Measurements from ENCODE around the gene FAM136A.

The FAM136A gene

GRCh38 chr2:70301344-70302194, at the start of gene FAM136A:
Gene FAM136A, minus strand, starts transcription at chr2:70302067. Its CDS starts 56 bp downstream, at chr2:70302011.
- H3K36me3 ChIP-seq (ENCODE audit: insufficient read depth, low read length): peaks cover 7% of the 10 kb centered on the region; the same call in 1 of the 2 replicates
- H3K9ac ChIP-seq (ENCODE audit: low read depth, low read length): peak within 1 kb of the TSS; percentile 86
- H3K4me1 ChIP-seq (ENCODE audit: insufficient read depth, low read length): 0 out of 2 replicates have a peak, but pooled peaks cover 7% of the 10 kb centered on the region
- no peaks in the 10 kb centered on the region for H3K9me3 ChIP-seq (ENCODE audit: control insufficient read depth, insufficient read depth, low read length)

- H3K4me1 ChIP-seq (ENCODE audit: insufficient read depth, low read length): no peaks in the 10 kb centered on the region
Measured at GRCh38 chr2:70349921-70350685, 48.2 kb upstream of the FAM136A start.

GRCh38 chr2:70347831-70348230, 46.0 kb upstream of the FAM136A start:
- no peak overlapping the region for H3K9ac ChIP-seq (ENCODE audit: low read depth, low read length)
- H3K9me3 ChIP-seq (ENCODE audit: control insufficient read depth, insufficient read depth, low read length): no peaks in the 10 kb centered on the region
- no peaks in the 10 kb centered on the region for H3K4me1 ChIP-seq (ENCODE audit: insufficient read depth, low read length)
- no peaks in the 10 kb centered on the region for H3K36me3 ChIP-seq (ENCODE audit: insufficient read depth, low read length)

More at GRCh38 chr2:70349921-70350685, 48.2 kb upstream of the FAM136A start:
- Histone ChIP-seq H3K36me3 (ENCODE audit: insufficient read depth, low read length) (no peaks in the 10 kb centered on the region), H3K9ac (ENCODE audit: low read depth, low read length) (no peak overlapping the region), H3K9me3 (ENCODE audit: control insufficient read depth, insufficient read depth, low read length) (no peaks in the 10 kb centered on the region)

- no peaks in the 10 kb centered on the region for H3K9me3 ChIP-seq (ENCODE audit: control insufficient read depth, insufficient read depth, low read length)
- no peaks in the 10 kb centered on the region for H3K4me1 ChIP-seq (ENCODE audit: insufficient read depth, low read length)
- H3K36me3 ChIP-seq (ENCODE audit: insufficient read depth, low read length): no peaks in the 10 kb centered on the region
- H3K9ac ChIP-seq (ENCODE audit: low read depth, low read length): no peak overlapping the region
Measured at GRCh38 chr2:70344195-70344594, 42.3 kb upstream of the FAM136A start.

- Histone ChIP-seq H3K36me3 (ENCODE audit: insufficient read depth, low read length) (no peaks in the 10 kb centered on the region), H3K4me1 (ENCODE audit: insufficient read depth, low read length) (no peaks in the 10 kb centered on the region), H3K9ac (ENCODE audit: low read depth, low read length) (no peak overlapping the region)
Measured at GRCh38 chr2:70341477-70341765, 39.6 kb upstream of the FAM136A start.

GRCh38 chr2:70340761-70341476, 39.1 kb upstream of the FAM136A start:
- no peaks in the 10 kb centered on the region for H3K36me3 ChIP-seq (ENCODE audit: insufficient read depth, low read length)
- no peak overlapping the region for H3K9ac ChIP-seq (ENCODE audit: low read depth, low read length)
- H3K4me1 ChIP-seq (ENCODE audit: insufficient read depth, low read length): no peaks in the 10 kb centered on the region
- no peaks in the 10 kb centered on the region for H3K9me3 ChIP-seq (ENCODE audit: control insufficient read depth, insufficient read depth, low read length)

More at GRCh38 chr2:70341477-70341765, 39.6 kb upstream of the FAM136A start:
- H3K9me3 ChIP-seq (ENCODE audit: control insufficient read depth, insufficient read depth, low read length): no peaks in the 10 kb centered on the region

- no peak overlapping the region for H3K9ac ChIP-seq (ENCODE audit: low read depth, low read length)
- H3K4me1 ChIP-seq (ENCODE audit: insufficient read depth, low read length): no peaks in the 10 kb centered on the region
- no peaks in the 10 kb centered on the region for H3K9me3 ChIP-seq (ENCODE audit: control insufficient read depth, insufficient read depth, low read length)
- H3K36me3 ChIP-seq (ENCODE audit: insufficient read depth, low read length): no peaks in the 10 kb centered on the region
Measured at GRCh38 chr2:70340075-70340474, 38.2 kb upstream of the FAM136A start.

GRCh38 chr2:70336552-70336951, 34.7 kb upstream of the FAM136A start:
- no peaks in the 10 kb centered on the region for H3K36me3 ChIP-seq (ENCODE audit: insufficient read depth, low read length)

GRCh38 chr2:70331012-70331411, 29.1 kb upstream of the FAM136A start:
- H3K9ac ChIP-seq (ENCODE audit: low read depth, low read length): no peak overlapping the region
- peaks cover 8% of the 10 kb centered on the region; the same call in 1 of the 2 replicates for H3K4me1 ChIP-seq (ENCODE audit: insufficient read depth, low read length)
- H3K36me3 ChIP-seq (ENCODE audit: insufficient read depth, low read length): no peaks in the 10 kb centered on the region
- no peaks in the 10 kb centered on the region for H3K9me3 ChIP-seq (ENCODE audit: control insufficient read depth, insufficient read depth, low read length)

More at GRCh38 chr2:70336552-70336951, 34.7 kb upstream of the FAM136A start:
- H3K4me1 ChIP-seq (ENCODE audit: insufficient read depth, low read length): no peaks in the 10 kb centered on the region
- H3K9ac ChIP-seq (ENCODE audit: low read depth, low read length): no peak overlapping the region
- no peaks in the 10 kb centered on the region for H3K9me3 ChIP-seq (ENCODE audit: control insufficient read depth, insufficient read depth, low read length)

- H3K9ac ChIP-seq (ENCODE audit: low read depth, low read length): no peak overlapping the region
- no peaks in the 10 kb centered on the region for H3K36me3 ChIP-seq (ENCODE audit: insufficient read depth, low read length)
- H3K4me1 ChIP-seq (ENCODE audit: insufficient read depth, low read length): peaks cover 8% of the 10 kb centered on the region; the same call in 1 of the 2 replicates
- H3K9me3 ChIP-seq (ENCODE audit: control insufficient read depth, insufficient read depth, low read length): no peaks in the 10 kb centered on the region
Measured at GRCh38 chr2:70330476-70330875, 28.6 kb upstream of the FAM136A start.

GRCh38 chr2:70328921-70329561, 27.2 kb upstream of the FAM136A start:
- H3K9ac ChIP-seq (ENCODE audit: low read depth, low read length): no peak overlapping the region
- no peaks in the 10 kb centered on the region for H3K36me3 ChIP-seq (ENCODE audit: insufficient read depth, low read length)
- H3K4me1 ChIP-seq (ENCODE audit: insufficient read depth, low read length): peaks cover 8% of the 10 kb centered on the region; the same call in 1 of the 2 replicates
- no peaks in the 10 kb centered on the region for H3K9me3 ChIP-seq (ENCODE audit: control insufficient read depth, insufficient read depth, low read length)

- Histone ChIP-seq H3K9ac (ENCODE audit: low read depth, low read length) (no peak overlapping the region), H3K4me1 (ENCODE audit: insufficient read depth, low read length) (peaks cover 8% of the 10 kb centered on the region; the same call in 1 of the 2 replicates), H3K9me3 (ENCODE audit: control insufficient read depth, insufficient read depth, low read length) (no peaks in the 10 kb centered on the region), H3K36me3 (ENCODE audit: insufficient read depth, low read length) (no peaks in the 10 kb centered on the region)
Measured at GRCh38 chr2:70325875-70326274, 24.0 kb upstream of the FAM136A start.

- no peak overlapping the region for H3K9ac ChIP-seq (ENCODE audit: low read depth, low read length)
- no peaks in the 10 kb centered on the region for H3K4me1 ChIP-seq (ENCODE audit: insufficient read depth, low read length)
- no peaks in the 10 kb centered on the region for H3K9me3 ChIP-seq (ENCODE audit: control insufficient read depth, insufficient read depth, low read length)
- no peaks in the 10 kb centered on the region for H3K36me3 ChIP-seq (ENCODE audit: insufficient read depth, low read length)
Measured at GRCh38 chr2:70322518-70322917, 20.7 kb upstream of the FAM136A start.

GRCh38 chr2:70321370-70321769, 19.5 kb upstream of the FAM136A start:
- no peaks in the 10 kb centered on the region for H3K4me1 ChIP-seq (ENCODE audit: insufficient read depth, low read length)
- H3K36me3 ChIP-seq (ENCODE audit: insufficient read depth, low read length): no peaks in the 10 kb centered on the region
- no peak overlapping the region for H3K9ac ChIP-seq (ENCODE audit: low read depth, low read length)
- no peaks in the 10 kb centered on the region for H3K9me3 ChIP-seq (ENCODE audit: control insufficient read depth, insufficient read depth, low read length)
